A549 (cell line): ENCODE data around the gene KDM6A. TPM values are rescaled to one million over a fixed set of nuclear protein-coding genes. Genes with fewer than 3 reads are reported as not detected.
A peak's percentile ranks its signal among the peaks of the same experiment; 100 is the strongest.

Experiments used
- ATAC-seq, 2 experiments: fragments of 200-7000 bp in 1 of 2; fragments of >200 bp in 1 of 2; cut with Nextera tagmentation in 1 of 2; cut with Tn5 transposase in 1 of 2; 3 replicates each; pipeline versions ENCODE4 v1.8.0 to v1.9.1; 2018 to 2020; ENCODE audit warnings: mild to moderate bottlenecking in 1 of 2, moderate library complexity in 1 of 2
- CTCF ChIA-PET: fragments of 300-600 bp; sonication (Branson Sonifier 250); formaldehyde crosslinking; extraction: SDS; loops from one replicate; lab custom pipeline; 2021; ENCODE audit warnings: antibody characterized with exemption, inconsistent platforms; lab: Yijun Ruan, JAX
- POLR2A ChIA-PET: fragments of 350-600 bp; formaldehyde crosslinking; extraction: SDS; loops from one replicate; lab custom pipeline; 2021; ENCODE audit warnings: antibody characterized with exemption, inconsistent platforms; lab: Yijun Ruan, JAX
- DNase-seq, 2 experiments: peaks; one replicate each; pipeline versions ENCODE4 v3.0.0 to v3.0.0-alpha.2; 2011 to 2016; ENCODE audit warnings: low read depth in 1 of 2, low spot score in 1 of 2
- FAIRE-seq: peaks from 2 replicates; lab custom pipeline; 2011; peaks lifted over from hg19 to GRCh38; lab: Jason Lieb, UNC
- H3K27ac ChIP-seq, 2 experiments: fragments of >200 bp; sonication (Bioruptor Twin); formaldehyde crosslinking; 3 replicates each; pipeline ENCODE4 v1.5.1; 2016 to 2017
- H3K4me1 ChIP-seq: fragments of >200 bp; sonication (Bioruptor Twin); formaldehyde crosslinking; 3 replicates; pipeline ENCODE4 v1.6.1; 2016
- H3K4me2 ChIP-seq: fragments of >200 bp; sonication (Bioruptor Twin); formaldehyde crosslinking; 3 replicates; pipeline ENCODE4 v1.6.1; 2016
- H3K4me3 ChIP-seq: fragments of >200 bp; sonication (Bioruptor Twin); formaldehyde crosslinking; 3 replicates; pipeline ENCODE4 v1.5.1; 2016
- H3K9me3 ChIP-seq: fragments of >200 bp; sonication (Bioruptor Twin); formaldehyde crosslinking; 3 replicates; pipeline ENCODE4 v1.6.1; 2016
- CBX2 ChIP-seq: fragments of 200-600 bp; sonication (generic); IDR thresholded peaks from 2 replicates; pipeline ENCODE4 v1.6.1; 2016; ENCODE audit warnings: low read depth, mild to moderate bottlenecking, borderline replicate concordance
- CHD4 ChIP-seq: fragments of 200-600 bp; sonication (generic); IDR thresholded peaks from 2 replicates; pipeline ENCODE4 v1.6.1; 2016; ENCODE audit warnings: antibody characterized with exemption, mild to moderate bottlenecking, borderline replicate concordance
- FOSL2 ChIP-seq, 2 experiments: fragments of 450-650 bp in 1 of 2; fragments of >200 bp in 1 of 2; sonication (Bioruptor Twin) in 1 of 2; formaldehyde crosslinking; IDR thresholded peaks; 2 replicates each; pipeline versions ENCODE4 v1.5.0 to v1.6.1; 2016 to 2020; ENCODE audit warnings: mild to moderate bottlenecking in 1 of 2, moderate library complexity in 1 of 2
- HEYL ChIP-seq: fragments of 250-450 bp; sonication (Bioruptor Pico); IDR thresholded peaks from 2 replicates; pipeline ENCODE4 v1.8.0; 2021; ENCODE audit warnings: mild to moderate bottlenecking, moderate library complexity
- HOXA7 ChIP-seq: fragments of 250-450 bp; sonication (Bioruptor Pico); IDR thresholded peaks from 2 replicates; pipeline ENCODE4 v1.5.0; 2020; ENCODE audit warnings: mild to moderate bottlenecking, moderate library complexity
- HOXB13 ChIP-seq: fragments of 250-450 bp; sonication (Bioruptor Pico); IDR thresholded peaks from 2 replicates; pipeline ENCODE4 v1.5.0; 2020; ENCODE audit warnings: low read depth, mild to moderate bottlenecking, moderate library complexity
- JUN ChIP-seq, 2 experiments: fragments of >200 bp; sonication (Bioruptor Twin); formaldehyde crosslinking; IDR thresholded peaks; 2 replicates in 1 of 2; 3 replicates in 1 of 2; pipeline ENCODE4 v1.6.1; 2016 to 2017
- JUNB ChIP-seq: fragments of >200 bp; sonication (Bioruptor Twin); formaldehyde crosslinking; IDR thresholded peaks from 2 replicates; pipeline ENCODE4 v1.6.1; 2016
- KDM1A ChIP-seq: fragments of 200-600 bp; sonication (generic); IDR thresholded peaks from 2 replicates; pipeline ENCODE4 v1.6.1; 2016; ENCODE audit warnings: low read depth, mild to moderate bottlenecking
- MAFK ChIP-seq: fragments of 450-650 bp; IDR thresholded peaks from 2 replicates; pipeline ENCODE4 v1.6.1; 2014; ENCODE audit not compliant: partially characterized antibody
- MAZ ChIP-seq: fragments of 150-350 bp; IDR thresholded peaks from 2 replicates; pipeline ENCODE4 v1.6.1; 2014; ENCODE audit warnings: antibody characterized with exemption, low read depth, low read length, borderline replicate concordance
- RCOR1 ChIP-seq: fragments of 150-350 bp; IDR thresholded peaks from 2 replicates; pipeline ENCODE4 v1.6.1; 2014; ENCODE audit warnings: antibody characterized with exemption, low read length, low read depth
- SMC3 ChIP-seq: fragments of >200 bp; sonication (Bioruptor Twin); formaldehyde crosslinking; IDR thresholded peaks from 3 replicates; pipeline ENCODE4 v1.6.1; 2018; ENCODE audit warnings: inconsistent platforms
- SREBF2 ChIP-seq: fragments of 450-650 bp; IDR thresholded peaks from 2 replicates; pipeline ENCODE4 v1.6.1; 2014; ENCODE audit warnings: mild to moderate bottlenecking, moderate library complexity
- ZC3H11A ChIP-seq: fragments of 450-650 bp; IDR thresholded peaks from 2 replicates; pipeline ENCODE4 v1.6.1; 2014; ENCODE audit warnings: antibody characterized with exemption, mild to moderate bottlenecking
- ZFP36 ChIP-seq: fragments of 450-650 bp; IDR thresholded peaks from 2 replicates; pipeline ENCODE4 v1.6.1; 2014; ENCODE audit warnings: borderline replicate concordance; ENCODE audit not compliant: partially characterized antibody
- ZSCAN20 ChIP-seq: fragments of 250-450 bp; sonication (Bioruptor Pico); IDR thresholded peaks from 2 replicates; pipeline ENCODE4 v1.8.0; 2022; ENCODE audit warnings: mild to moderate bottlenecking, moderate library complexity
- WGBS: methylation state at CpG from one replicate; pipeline ENCODE4 v1.1.6; 2017; ENCODE audit errors: missing lambda C conversion rate; 5-methylcytosine and 5-hydroxymethylcytosine counted together
- polyA plus RNA-seq, 4 experiments: library from polyadenylated mRNA; depleted of rRNA in 3 of 4; stranded (reverse); fragments of >200 nt; fragmentation: RNase III in 1 of 4; extraction: RNeasy Plus Mini Kit Qiagen cat#74134 plus additional on column Dnase treatment in 1 of 4; gene quantifications; 2 replicates in 3 of 4; 3 replicates in 1 of 4; pipeline ENCODE4 v1.2.3, GENCODE V29; 2011 to 2017
- TF ChIP-seq, protein P1 (sequence below): fragments of 250-450 bp; sonication (Bioruptor Pico); IDR thresholded peaks from 2 replicates; pipeline ENCODE4 v1.5.0; 2020; ENCODE audit warnings: low read depth, mild to moderate bottlenecking, moderate library complexity
- TF ChIP-seq, protein P2 (sequence below): fragments of 250-450 bp; sonication (Bioruptor Pico); IDR thresholded peaks from 2 replicates; pipeline ENCODE4 v1.5.0; 2021; ENCODE audit warnings: mild to moderate bottlenecking, moderate library complexity, borderline replicate concordance
- TF ChIP-seq, protein P3 (sequence below): IDR thresholded peaks from 2 replicates; pipeline ENCODE4 v1.6.1; 2012
- TF ChIP-seq, protein P4 (sequence below): fragments of 450-650 bp; IDR thresholded peaks from 2 replicates; pipeline ENCODE4 v1.6.1; 2014; ENCODE audit warnings: antibody characterized with exemption
- TF ChIP-seq, protein P5 (sequence below): fragments of 150-350 bp; IDR thresholded peaks from 2 replicates; pipeline ENCODE4 v1.6.1; 2014; ENCODE audit warnings: low read depth, mild to moderate bottlenecking, low read length

The KDM6A gene
- polyA plus RNA-seq, 2 of the 4 experiments (the other 2 are of a cell fraction) = 9.3 to 18.4 TPM

DNA sequence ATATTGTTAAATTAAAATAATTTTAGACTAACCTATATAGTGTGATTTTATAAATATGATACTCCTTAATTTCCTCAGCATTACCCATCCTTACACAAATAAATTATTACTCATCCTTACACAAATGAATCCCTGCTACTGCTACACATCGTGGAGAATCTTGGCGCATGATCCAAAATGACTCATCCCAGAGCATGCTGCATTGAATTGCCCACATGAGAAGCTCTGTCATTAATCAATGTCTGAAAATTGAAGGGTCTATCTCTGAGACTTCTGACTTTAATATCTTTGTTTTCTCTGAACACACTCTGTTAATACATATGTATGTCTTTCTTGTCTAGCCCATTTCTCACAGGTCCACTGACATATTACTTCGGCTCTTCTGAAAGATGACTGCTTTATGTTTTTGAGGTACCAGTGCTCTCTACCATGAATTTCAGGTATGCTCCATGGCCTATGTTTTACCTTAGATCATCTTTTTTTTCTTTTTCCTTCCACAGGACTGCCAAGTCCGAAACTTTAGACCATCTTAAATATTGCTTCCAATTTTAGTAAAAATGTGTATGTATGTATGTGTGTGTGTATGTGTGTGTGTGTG lies 44.9 kb upstream of the KDM6A start (continued):
- TF ChIP-seq, protein P1, sequence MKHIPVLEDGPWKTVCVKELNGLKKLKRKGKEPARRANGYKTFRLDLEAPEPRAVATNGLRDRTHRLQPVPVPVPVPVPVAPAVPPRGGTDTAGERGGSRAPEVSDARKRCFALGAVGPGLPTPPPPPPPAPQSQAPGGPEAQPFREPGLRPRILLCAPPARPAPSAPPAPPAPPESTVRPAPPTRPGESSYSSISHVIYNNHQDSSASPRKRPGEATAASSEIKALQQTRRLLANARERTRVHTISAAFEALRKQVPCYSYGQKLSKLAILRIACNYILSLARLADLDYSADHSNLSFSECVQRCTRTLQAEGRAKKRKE (CRISPR knock-in tag) = no peak
- TF ChIP-seq ZSCAN20 = no peak
- TF ChIP-seq CBX2 = no peak
- TF ChIP-seq, protein P2, sequence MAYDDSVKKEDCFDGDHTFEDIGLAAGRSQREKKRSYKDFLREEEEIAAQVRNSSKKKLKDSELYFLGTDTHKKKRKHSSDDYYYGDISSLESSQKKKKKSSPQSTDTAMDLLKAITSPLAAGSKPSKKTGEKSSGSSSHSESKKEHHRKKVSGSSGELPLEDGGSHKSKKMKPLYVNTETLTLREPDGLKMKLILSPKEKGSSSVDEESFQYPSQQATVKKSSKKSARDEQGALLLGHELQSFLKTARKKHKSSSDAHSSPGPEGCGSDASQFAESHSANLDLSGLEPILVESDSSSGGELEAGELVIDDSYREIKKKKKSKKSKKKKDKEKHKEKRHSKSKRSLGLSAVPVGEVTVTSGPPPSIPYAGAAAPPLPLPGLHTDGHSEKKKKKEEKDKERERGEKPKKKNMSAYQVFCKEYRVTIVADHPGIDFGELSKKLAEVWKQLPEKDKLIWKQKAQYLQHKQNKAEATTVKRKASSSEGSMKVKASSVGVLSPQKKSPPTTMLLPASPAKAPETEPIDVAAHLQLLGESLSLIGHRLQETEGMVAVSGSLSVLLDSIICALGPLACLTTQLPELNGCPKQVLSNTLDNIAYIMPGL = no peak
- peak; percentile 77 for TF ChIP-seq FOSL2 (IDR thresholded peaks at IDR 0.05)
- peak; percentile 92 for TF ChIP-seq FOSL2 (CRISPR knock-in tag; IDR thresholded peaks at IDR 0.05)
- no peak for TF ChIP-seq SREBF2
- TF ChIP-seq JUNB = peak; percentile 66
- no peak for TF ChIP-seq MAZ
- no peak for TF ChIP-seq SMC3
- TF ChIP-seq, protein P3, sequence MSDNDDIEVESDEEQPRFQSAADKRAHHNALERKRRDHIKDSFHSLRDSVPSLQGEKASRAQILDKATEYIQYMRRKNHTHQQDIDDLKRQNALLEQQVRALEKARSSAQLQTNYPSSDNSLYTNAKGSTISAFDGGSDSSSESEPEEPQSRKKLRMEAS = peak; percentile 62
- TF ChIP-seq ZFP36 = no peak
- TF ChIP-seq, protein P4, sequence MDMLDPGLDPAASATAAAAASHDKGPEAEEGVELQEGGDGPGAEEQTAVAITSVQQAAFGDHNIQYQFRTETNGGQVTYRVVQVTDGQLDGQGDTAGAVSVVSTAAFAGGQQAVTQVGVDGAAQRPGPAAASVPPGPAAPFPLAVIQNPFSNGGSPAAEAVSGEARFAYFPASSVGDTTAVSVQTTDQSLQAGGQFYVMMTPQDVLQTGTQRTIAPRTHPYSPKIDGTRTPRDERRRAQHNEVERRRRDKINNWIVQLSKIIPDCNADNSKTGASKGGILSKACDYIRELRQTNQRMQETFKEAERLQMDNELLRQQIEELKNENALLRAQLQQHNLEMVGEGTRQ = no peak
- no peak for TF ChIP-seq ZC3H11A
- no peak for TF ChIP-seq MAFK
- TF ChIP-seq RCOR1 = no peak
- no peak for TF ChIP-seq HEYL (CRISPR knock-in tag)
- TF ChIP-seq JUN (IDR thresholded peaks at IDR 0.05) = no peak

DNA sequence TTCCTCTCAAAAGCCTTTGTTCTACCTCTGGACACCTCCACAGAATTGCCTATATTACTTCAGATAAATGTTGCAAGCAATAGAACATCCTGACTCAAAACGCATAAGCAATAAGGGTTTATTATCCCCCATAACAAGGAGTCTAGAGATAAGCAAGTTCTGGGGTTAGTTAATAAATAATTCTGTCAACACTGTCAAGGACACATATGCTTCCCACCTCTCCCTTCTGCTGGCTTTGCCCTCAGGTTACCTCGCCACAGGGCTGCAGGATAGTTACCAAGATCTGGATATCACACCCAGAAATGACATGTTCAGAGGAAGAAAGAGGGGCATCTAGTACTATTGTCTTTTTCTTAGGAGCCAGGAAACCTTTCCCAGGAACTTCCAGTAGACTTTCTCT lies 43.2 kb upstream of the KDM6A start:
- Histone ChIP-seq H3K27ac (no peak overlapping the region; a peak in 1 of 6 replicates), H3K4me3 (no peak overlapping the region), H3K4me2 (peak overlapping the region; percentile 24), H3K9me3 (no peaks in the 10 kb centered on the region), H3K4me1 (peaks cover 23% of the 10 kb centered on the region)
- FAIRE-seq (no peak), DNase-seq (no peak), ATAC-seq (peak in 1 of 2 experiments; percentile 48; a peak in 1 of 6 replicates)
- ChIA-PET CTCF (no interaction called here), POLR2A (no interaction called here)
- WGBS = 34% methylated on average over 2 of the region's 2 CpGs
- TF ChIP-seq MAZ = no peak
- no peak for TF ChIP-seq KDM1A
- TF ChIP-seq HOXA7 (CRISPR knock-in tag) = no peak
- TF ChIP-seq CHD4 = no peak
- no peak for TF ChIP-seq HOXB13 (CRISPR knock-in tag)
- TF ChIP-seq, protein P5, sequence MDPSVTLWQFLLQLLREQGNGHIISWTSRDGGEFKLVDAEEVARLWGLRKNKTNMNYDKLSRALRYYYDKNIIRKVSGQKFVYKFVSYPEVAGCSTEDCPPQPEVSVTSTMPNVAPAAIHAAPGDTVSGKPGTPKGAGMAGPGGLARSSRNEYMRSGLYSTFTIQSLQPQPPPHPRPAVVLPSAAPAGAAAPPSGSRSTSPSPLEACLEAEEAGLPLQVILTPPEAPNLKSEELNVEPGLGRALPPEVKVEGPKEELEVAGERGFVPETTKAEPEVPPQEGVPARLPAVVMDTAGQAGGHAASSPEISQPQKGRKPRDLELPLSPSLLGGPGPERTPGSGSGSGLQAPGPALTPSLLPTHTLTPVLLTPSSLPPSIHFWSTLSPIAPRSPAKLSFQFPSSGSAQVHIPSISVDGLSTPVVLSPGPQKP = no peak
